ENCODE measurements around the gene PDE10A. TPM values are rescaled to one million over a fixed set of nuclear protein-coding genes. Genes with fewer than 3 reads are reported as not detected.
A peak's percentile ranks its signal among the peaks of the same experiment; 100 is the strongest.

Gene PDE10A
- total and polyA plus RNA-seq, 8 donors = 0.78 to 58.2 (median 4.0) TPM; not detected in 1

GRCh38 chr6:165641672-165642156 lies 21.3 kb downstream of the PDE10A start:
- 28 to 72% (median 48%) methylated on average over 14 to 15 of the region's 15 CpGs for WGBS, 5 donors

GRCh38 chr6:165640806-165641205 lies 22.2 kb downstream of the PDE10A start:
- TF ChIP-seq POLR2A (IDR thresholded peaks at IDR 0.05) = no peak
- no peak for TF ChIP-seq CTCF (IDR thresholded peaks at IDR 0.05)
- TF ChIP-seq POLR2AphosphoS5 (IDR thresholded peaks at IDR 0.05) = no peak
- TF ChIP-seq EP300 (IDR thresholded peaks at IDR 0.05) = no peak
- Histone ChIP-seq H3K27ac (no peak overlapping the region), H3K4me1 (peaks cover 0 to 22% (median 16%) of the 10 kb centered on the region in 4 donors), H3K36me3 (no peaks in the 10 kb centered on the region), H3K27me3 (no peaks in the 10 kb centered on the region), H3K4me3 (no peak overlapping the region), H3K9me3 (no peaks in the 10 kb centered on the region)
- DNase-seq = no peak
- 70 to 79% (median 75%) methylated on average over 4 of the region's 4 CpGs for WGBS, 5 donors
- intact Hi-C loops (cut with DNase I; ENCODE audit: low total_unique reads) = no loop called here

More at GRCh38 chr6:165641672-165642156, 21.3 kb downstream of the PDE10A start:
- H3K27me3 ChIP-seq = no peaks in the 10 kb centered on the region
- H3K27ac ChIP-seq = no peak overlapping the region
- peak in 1 of 2 donors; percentile 62 for DNase-seq
- no peak overlapping the region for H3K4me3 ChIP-seq
- no peaks in the 10 kb centered on the region for H3K9me3 ChIP-seq
- H3K36me3 ChIP-seq = no peaks in the 10 kb centered on the region
- TF ChIP-seq EP300 (IDR thresholded peaks at IDR 0.05) = no peak
- no peak for TF ChIP-seq POLR2AphosphoS5 (IDR thresholded peaks at IDR 0.05)
- no peak for TF ChIP-seq POLR2A (IDR thresholded peaks at IDR 0.05)
- no peak for TF ChIP-seq CTCF (IDR thresholded peaks at IDR 0.05)
- H3K4me1 ChIP-seq = peaks cover 3 to 22% (median 12%) of the 10 kb centered on the region in 4 donors
- intact Hi-C loops (cut with DNase I; ENCODE audit: low total_unique reads) = no loop called here

GRCh38 chr6:165638530-165638929 lies 24.5 kb downstream of the PDE10A start:
- peaks cover 0 to 34% (median 21%) of the 10 kb centered on the region in 4 donors for H3K4me1 ChIP-seq
- intact Hi-C loops (cut with DNase I; ENCODE audit: low total_unique reads) = no loop called here
- H3K9me3 ChIP-seq = no peaks in the 10 kb centered on the region
- H3K27ac ChIP-seq = no peak overlapping the region
- no peak for DNase-seq
- no peak overlapping the region for H3K4me3 ChIP-seq
- no peaks in the 10 kb centered on the region for H3K27me3 ChIP-seq
- no peaks in the 10 kb centered on the region for H3K36me3 ChIP-seq
- 91 to 94% (median 93%) methylated on average over 2 of the region's 2 CpGs for WGBS, 5 donors
- no peak for TF ChIP-seq CTCF (IDR thresholded peaks at IDR 0.05)
- TF ChIP-seq POLR2A (IDR thresholded peaks at IDR 0.05) = no peak
- TF ChIP-seq POLR2AphosphoS5 (IDR thresholded peaks at IDR 0.05) = no peak
- no peak for TF ChIP-seq EP300 (IDR thresholded peaks at IDR 0.05)

GRCh38 chr6:165637586-165637985 lies 25.5 kb downstream of the PDE10A start:
- Histone ChIP-seq H3K36me3 (no peaks in the 10 kb centered on the region), H3K9me3 (no peaks in the 10 kb centered on the region), H3K4me3 (no peak overlapping the region), H3K27ac (no peak overlapping the region), H3K4me1 (peaks cover 0 to 34% (median 21%) of the 10 kb centered on the region in 4 donors), H3K27me3 (no peaks in the 10 kb centered on the region)
- 11 to 43% (median 21%) methylated on average over 11 of the region's 11 CpGs for WGBS, 5 donors
- TF ChIP-seq CTCF (IDR thresholded peaks at IDR 0.05) (no peak), EP300 (IDR thresholded peaks at IDR 0.05) (no peak), POLR2A (IDR thresholded peaks at IDR 0.05) (no peak), POLR2AphosphoS5 (IDR thresholded peaks at IDR 0.05) (no peak)
- intact Hi-C loops (cut with DNase I; ENCODE audit: low total_unique reads) = no loop called here
- peak in 1 of 2 donors; percentile 22 for DNase-seq
